Activated CD4-positive, alpha-beta T cell treated with anti-CD3 and anti-CD28 coated beads, Interleukin-2, amount 10 ng/mL, durations not matched to agents 24 days and 14 days (primary cell): ENCODE measurements around the gene P3R3URF. TPM values are rescaled to one million over a fixed set of nuclear protein-coding genes. Genes with fewer than 3 reads are reported as not detected.

Source experiments
- DNase-seq: peaks from one replicate; pipeline ENCODE4 v3.0.0; 2022
- H3K27ac Mint-ChIP-seq: one replicate; pipeline ENCODE4 v1.8.0; 2022; ENCODE audit warnings: mild to moderate bottlenecking, mixed read lengths
- H3K27me3 Mint-ChIP-seq: one replicate; pipeline ENCODE4 v1.8.0; 2022; ENCODE audit warnings: mixed read lengths
- H3K36me3 Mint-ChIP-seq: one replicate; pipeline ENCODE4 v1.8.0; 2022; ENCODE audit warnings: low read depth, mild to moderate bottlenecking, mixed read lengths
- H3K4me1 Mint-ChIP-seq: one replicate; pipeline ENCODE4 v1.8.0; 2021; ENCODE audit warnings: mixed read lengths
- H3K4me3 Mint-ChIP-seq: one replicate; pipeline ENCODE4 v1.8.0; 2022; ENCODE audit warnings: mild to moderate bottlenecking, moderate library complexity, mixed read lengths
- H3K9me3 Mint-ChIP-seq: one replicate; pipeline ENCODE4 v1.8.0; 2021; ENCODE audit warnings: mixed read lengths
- intact Hi-C: fragments of 100-400 bp; cut with micrococcal nuclease; formaldehyde crosslinking; loops from one replicate; pipeline ENCODE4 v1.15.1; 2023
- total RNA-seq: library from RNA; stranded (reverse); gene quantifications from 2 replicates; pipeline ENCODE4 v1.2.3, GENCODE V29; 2022

The P3R3URF gene
- total RNA-seq, 1 donor from 2014 or later: not detected

- Mint-ChIP-seq H3K9me3 (no peaks in the 10 kb centered on the region), H3K36me3 (peaks cover 20% of the 10 kb centered on the region), H3K4me1 (peaks cover 17% of the 10 kb centered on the region), H3K27ac (no peak overlapping the region), H3K4me3 (no peak overlapping the region), H3K27me3 (no peaks in the 10 kb centered on the region)
- intact Hi-C loops: no loop called here
- no peak for DNase-seq
Measured at GRCh38 chr1:46188295-46189030, 12.2 kb upstream of the P3R3URF start.

- Mint-ChIP-seq H3K9me3 (no peaks in the 10 kb centered on the region), H3K4me3 (no peak overlapping the region), H3K4me1 (peaks cover 17% of the 10 kb centered on the region), H3K36me3 (peaks cover 16% of the 10 kb centered on the region), H3K27me3 (no peaks in the 10 kb centered on the region), H3K27ac (peak overlapping the region; percentile 44)
- intact Hi-C loops: no loop called here
- no peak for DNase-seq
Measured at GRCh38 chr1:46187106-46187869, 11.0 kb upstream of the P3R3URF start.

GRCh38 chr1:46186076-46186475 lies 9.8 kb upstream of the P3R3URF start:
- no peaks in the 10 kb centered on the region for H3K9me3 Mint-ChIP-seq
- H3K27me3 Mint-ChIP-seq: no peaks in the 10 kb centered on the region
- H3K4me1 Mint-ChIP-seq: peaks cover 17% of the 10 kb centered on the region
- DNase-seq: no peak
- intact Hi-C loops: no loop called here
- peaks cover 11% of the 10 kb centered on the region for H3K36me3 Mint-ChIP-seq
- no peak overlapping the region for H3K4me3 Mint-ChIP-seq
- H3K27ac Mint-ChIP-seq: no peak overlapping the region

GRCh38 chr1:46184920-46185658 lies 8.8 kb upstream of the P3R3URF start:
- DNase-seq: peak; percentile 64
- peaks cover 10% of the 10 kb centered on the region for H3K36me3 Mint-ChIP-seq
- intact Hi-C loops: loop anchor here (2.0 kb wide), 1 partner anchor 38 kb away; no protein-coding TSS in a partner anchor
- peak overlapping the region; percentile 96 for H3K27ac Mint-ChIP-seq
- no peaks in the 10 kb centered on the region for H3K27me3 Mint-ChIP-seq
- peak overlapping the region; percentile 80 for H3K4me3 Mint-ChIP-seq
- H3K4me1 Mint-ChIP-seq: peaks cover 17% of the 10 kb centered on the region
- no peaks in the 10 kb centered on the region for H3K9me3 Mint-ChIP-seq

- H3K9me3 Mint-ChIP-seq: no peaks in the 10 kb centered on the region
- no peak for DNase-seq
- no peaks in the 10 kb centered on the region for H3K27me3 Mint-ChIP-seq
- intact Hi-C loops: loop anchor here (2.0 kb wide), 1 partner anchor 39 kb away; no protein-coding TSS in a partner anchor
- peaks cover 17% of the 10 kb centered on the region for H3K4me1 Mint-ChIP-seq
- H3K36me3 Mint-ChIP-seq: peaks cover 6% of the 10 kb centered on the region
- H3K27ac Mint-ChIP-seq: peak overlapping the region; percentile 6
- no peak overlapping the region for H3K4me3 Mint-ChIP-seq
Measured at GRCh38 chr1:46183926-46184557, 7.8 kb upstream of the P3R3URF start.

GRCh38 chr1:46183079-46183847 lies 7.0 kb upstream of the P3R3URF start:
- Mint-ChIP-seq H3K27ac (no peak overlapping the region), H3K9me3 (no peaks in the 10 kb centered on the region)

GRCh38 chr1:46181343-46182260 lies 5.3 kb upstream of the P3R3URF start:
- H3K4me1 Mint-ChIP-seq: peaks cover 17% of the 10 kb centered on the region
- H3K27me3 Mint-ChIP-seq: peaks cover 4% of the 10 kb centered on the region
- H3K27ac Mint-ChIP-seq: no peak overlapping the region
- no peak for DNase-seq
- intact Hi-C loops: no loop called here
- H3K9me3 Mint-ChIP-seq: no peaks in the 10 kb centered on the region
- no peaks in the 10 kb centered on the region for H3K36me3 Mint-ChIP-seq
- H3K4me3 Mint-ChIP-seq: no peak overlapping the region

More at GRCh38 chr1:46183079-46183847, 7.0 kb upstream of the P3R3URF start:
- intact Hi-C loops: no loop called here
- Mint-ChIP-seq H3K27me3 (no peaks in the 10 kb centered on the region), H3K36me3 (peaks cover 6% of the 10 kb centered on the region), H3K4me1 (peaks cover 17% of the 10 kb centered on the region), H3K4me3 (no peak overlapping the region)
- DNase-seq: no peak

GRCh38 chr1:46180082-46180616 lies 3.9 kb upstream of the P3R3URF start:
- no peak overlapping the region for H3K4me3 Mint-ChIP-seq
- peaks cover 4% of the 10 kb centered on the region for H3K27me3 Mint-ChIP-seq
- H3K36me3 Mint-ChIP-seq: no peaks in the 10 kb centered on the region
- H3K4me1 Mint-ChIP-seq: peaks cover 9% of the 10 kb centered on the region
- no peak for DNase-seq
- no peak overlapping the region for H3K27ac Mint-ChIP-seq
- no peaks in the 10 kb centered on the region for H3K9me3 Mint-ChIP-seq
- intact Hi-C loops: no loop called here

- Mint-ChIP-seq H3K27ac (no peak overlapping the region), H3K36me3 (no peaks in the 10 kb centered on the region), H3K4me1 (peaks cover 1% of the 10 kb centered on the region), H3K9me3 (no peaks in the 10 kb centered on the region), H3K27me3 (peaks cover 4% of the 10 kb centered on the region), H3K4me3 (no peak overlapping the region)
- peak; percentile 90 for DNase-seq
- intact Hi-C loops: loop anchor here (1.0 to 2.0 kb wide), 2 partner anchors 19 to 142 kb away; partner anchors contain the start of gene POMGNT1
Measured at GRCh38 chr1:46179138-46180081, 3.1 kb upstream of the P3R3URF start.

- intact Hi-C loops: no loop called here
- no peak overlapping the region for H3K4me3 Mint-ChIP-seq
- no peaks in the 10 kb centered on the region for H3K9me3 Mint-ChIP-seq
- H3K36me3 Mint-ChIP-seq: no peaks in the 10 kb centered on the region
- H3K4me1 Mint-ChIP-seq: no peaks in the 10 kb centered on the region
- H3K27me3 Mint-ChIP-seq: peaks cover 11% of the 10 kb centered on the region
- H3K27ac Mint-ChIP-seq: no peak overlapping the region
- no peak for DNase-seq
Measured at GRCh38 chr1:46175243-46175642, 1.0 kb downstream of the P3R3URF start.
